NB4 (cell line): ENCODE results near the gene PLBD2.

Source experiments
- MYC ChIP-seq: IDR thresholded peaks from 2 replicates; pipeline ENCODE4 v1.6.1; 2011; ENCODE audit warnings: low read depth, low read length
- POLR2A ChIP-seq: IDR thresholded peaks from 2 replicates; pipeline ENCODE4 v1.6.1; 2011; ENCODE audit warnings: mild to moderate bottlenecking; ENCODE audit not compliant: insufficient read length; ENCODE audit errors: extremely low read depth
- TF ChIP-seq, protein P1 (sequence below): IDR thresholded peaks from one replicate; pipeline ENCODE4 v1.5.1; 2012; ENCODE audit warnings: low read depth, low read length
- TF ChIP-seq, protein P2 (sequence below): IDR thresholded peaks from 2 replicates; pipeline ENCODE4 v1.6.1; 2011; ENCODE audit warnings: low read depth, low read length

DNA sequence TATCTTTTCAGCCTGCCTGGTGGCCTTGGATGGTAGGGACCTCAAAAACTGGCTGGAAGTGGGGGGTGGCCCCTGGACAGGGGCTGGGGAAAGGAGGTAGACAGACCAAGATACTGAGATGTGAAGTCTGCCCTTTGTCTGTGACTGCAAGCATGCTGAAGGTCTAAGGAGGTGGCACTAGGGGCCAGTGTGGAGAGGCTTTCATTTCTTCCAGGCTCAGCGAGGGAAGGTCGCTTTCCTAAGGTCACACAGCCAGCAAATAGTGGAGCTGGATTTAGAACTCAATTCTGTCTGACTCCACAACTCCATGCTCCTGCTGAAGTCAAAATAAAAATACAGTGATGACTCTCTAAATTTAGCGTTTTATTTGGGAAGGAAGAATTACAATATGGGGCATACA, 11.3 kb upstream of the PLBD2 start:
- TF ChIP-seq, protein P1, sequence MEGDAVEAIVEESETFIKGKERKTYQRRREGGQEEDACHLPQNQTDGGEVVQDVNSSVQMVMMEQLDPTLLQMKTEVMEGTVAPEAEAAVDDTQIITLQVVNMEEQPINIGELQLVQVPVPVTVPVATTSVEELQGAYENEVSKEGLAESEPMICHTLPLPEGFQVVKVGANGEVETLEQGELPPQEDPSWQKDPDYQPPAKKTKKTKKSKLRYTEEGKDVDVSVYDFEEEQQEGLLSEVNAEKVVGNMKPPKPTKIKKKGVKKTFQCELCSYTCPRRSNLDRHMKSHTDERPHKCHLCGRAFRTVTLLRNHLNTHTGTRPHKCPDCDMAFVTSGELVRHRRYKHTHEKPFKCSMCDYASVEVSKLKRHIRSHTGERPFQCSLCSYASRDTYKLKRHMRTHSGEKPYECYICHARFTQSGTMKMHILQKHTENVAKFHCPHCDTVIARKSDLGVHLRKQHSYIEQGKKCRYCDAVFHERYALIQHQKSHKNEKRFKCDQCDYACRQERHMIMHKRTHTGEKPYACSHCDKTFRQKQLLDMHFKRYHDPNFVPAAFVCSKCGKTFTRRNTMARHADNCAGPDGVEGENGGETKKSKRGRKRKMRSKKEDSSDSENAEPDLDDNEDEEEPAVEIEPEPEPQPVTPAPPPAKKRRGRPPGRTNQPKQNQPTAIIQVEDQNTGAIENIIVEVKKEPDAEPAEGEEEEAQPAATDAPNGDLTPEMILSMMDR, result peak; percentile 5
- TF ChIP-seq POLR2A (no peak), MYC (no peak)
- TF ChIP-seq, protein P2, sequence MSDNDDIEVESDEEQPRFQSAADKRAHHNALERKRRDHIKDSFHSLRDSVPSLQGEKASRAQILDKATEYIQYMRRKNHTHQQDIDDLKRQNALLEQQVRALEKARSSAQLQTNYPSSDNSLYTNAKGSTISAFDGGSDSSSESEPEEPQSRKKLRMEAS, result no peak
